Activated CD8-positive, alpha-beta memory T cell treated with anti-CD3 and anti-CD28 coated beads, Interleukin-2, amount 50 U/mL, for 24 hours (primary cell): ENCODE measurements around the gene GPR107.
A peak's percentile ranks its signal among the peaks of the same experiment; 100 is the strongest.

Experiments used
- DNase-seq: peaks from one replicate; pipeline ENCODE4 v3.0.0-alpha.2; 2020; ENCODE audit errors: extremely low read depth

GPR107 gene

DNA sequence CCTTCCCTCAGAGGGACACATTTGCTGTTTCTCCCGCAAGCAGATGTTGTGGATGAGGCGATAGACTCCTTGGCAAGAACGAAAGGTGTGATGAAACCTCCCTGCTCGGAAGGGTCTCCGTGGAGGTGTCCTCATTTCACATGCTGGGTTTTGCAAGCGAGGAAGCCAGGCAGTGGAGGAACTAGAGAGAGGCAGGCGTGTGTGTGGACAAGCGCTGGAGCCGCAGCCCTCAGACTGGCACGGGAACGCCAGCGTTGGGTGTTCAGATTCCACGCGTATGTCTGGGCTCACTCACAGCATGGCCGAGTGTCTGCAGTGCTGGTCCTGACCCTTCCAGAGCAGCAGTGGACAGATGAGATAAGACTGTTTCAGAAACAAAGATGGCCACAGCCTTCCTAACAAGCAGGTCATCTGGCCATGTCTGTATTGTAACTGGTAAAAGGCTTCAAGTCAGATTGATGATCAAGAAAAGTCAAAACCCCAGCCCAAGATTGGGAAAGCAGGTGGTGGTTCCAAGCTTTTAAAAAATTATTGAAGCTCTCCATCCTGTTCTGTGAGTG, 83.5 kb downstream of the GPR107 start:
- DNase-seq: no peak

DNA sequence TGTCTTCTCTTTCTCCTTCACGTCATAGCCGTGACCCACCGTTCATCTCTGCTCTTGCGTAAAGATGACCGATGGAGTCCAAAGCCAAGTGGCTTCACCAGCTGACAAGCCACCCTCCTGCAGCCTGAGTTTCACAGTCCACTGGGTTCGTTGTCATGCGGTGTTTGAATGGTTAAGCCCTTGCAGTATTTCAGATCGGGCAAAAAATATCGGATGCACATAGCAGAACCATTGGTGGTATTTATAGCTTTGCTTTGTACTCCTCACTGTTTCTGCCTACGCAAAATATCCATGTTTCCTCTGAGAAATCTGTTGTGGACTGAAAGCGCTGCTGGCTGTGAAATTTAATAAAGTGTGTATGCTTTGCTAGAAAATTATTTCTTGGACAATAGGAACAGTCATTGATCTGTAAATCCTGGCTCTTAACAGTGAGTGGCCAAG, 84.0 kb downstream of the GPR107 start:
- DNase-seq: no peak

DNA sequence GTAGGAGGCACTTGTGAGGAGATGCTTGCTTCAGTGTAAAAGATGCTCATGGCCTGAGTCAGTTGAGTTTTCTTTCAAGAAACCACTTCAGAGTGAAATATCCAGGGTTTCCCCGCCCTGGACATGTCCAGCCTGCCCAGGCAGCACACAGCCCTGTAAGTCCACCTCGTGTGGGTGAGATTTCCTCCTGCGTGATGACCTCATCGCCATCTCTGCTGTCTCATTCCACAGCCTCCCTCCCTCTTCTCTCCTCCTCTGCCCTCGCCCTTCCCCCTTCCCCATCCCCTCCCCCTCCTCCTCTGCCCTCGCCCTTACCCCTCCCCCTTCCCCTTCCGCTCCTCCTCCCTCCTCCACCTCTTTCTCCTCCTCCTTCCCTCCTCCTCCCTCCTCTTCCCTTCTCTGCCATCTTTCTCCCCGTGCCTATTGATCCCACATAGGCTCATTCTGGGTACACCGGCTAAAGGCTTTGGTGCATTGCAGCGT, 84.5 kb downstream of the GPR107 start:
- no peak for DNase-seq

DNA sequence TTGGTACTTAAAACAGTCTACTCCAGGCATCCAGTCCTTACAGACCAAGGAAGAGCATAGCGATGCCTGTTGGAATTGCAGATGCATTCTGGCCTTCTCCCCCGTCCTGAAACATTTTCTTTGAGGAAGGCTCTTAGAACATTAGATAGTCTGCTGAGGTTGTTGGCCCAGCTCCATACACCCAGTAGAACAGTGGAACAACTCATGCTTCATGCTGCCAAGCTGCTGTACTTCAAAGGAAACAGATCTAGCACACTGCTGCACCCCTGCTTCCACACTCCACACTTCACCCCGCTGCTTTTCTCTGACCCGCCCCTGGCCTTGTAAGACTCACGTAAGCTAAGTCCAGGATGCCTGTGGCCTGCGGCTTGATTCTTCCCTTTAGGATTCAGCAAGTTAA, 85.1 kb downstream of the GPR107 start:
- no peak for DNase-seq

GRCh38 chr9:130139251-130139650, 85.5 kb downstream of the GPR107 start:
- no peak for DNase-seq

DNA sequence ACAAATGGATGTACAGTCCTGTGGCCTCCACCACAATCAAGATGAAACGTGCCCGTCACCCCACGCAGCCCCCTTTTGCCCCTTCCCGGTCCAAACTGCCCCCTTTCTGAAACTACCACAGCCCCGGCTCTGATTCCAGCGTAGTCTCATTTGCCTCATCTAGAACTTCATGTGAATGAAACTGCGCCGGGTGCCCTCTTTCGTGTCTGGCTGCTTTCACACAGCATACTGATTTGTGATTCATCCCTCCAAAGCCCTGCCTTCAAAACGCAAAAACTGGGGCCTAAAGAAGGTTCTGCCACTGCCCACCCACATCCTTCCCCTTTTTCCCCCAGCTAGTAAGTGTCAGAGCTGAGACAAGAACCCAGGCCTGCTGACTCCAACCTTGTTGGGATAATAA, 87.0 kb downstream of the GPR107 start:
- DNase-seq: peak; percentile 29

- no peak for DNase-seq
These were observed 88.3 kb downstream of the GPR107 start for GRCh38 chr9:130142056-130142455.

- DNase-seq: no peak
These were observed 88.9 kb downstream of the GPR107 start for GRCh38 chr9:130142641-130143040.

DNA sequence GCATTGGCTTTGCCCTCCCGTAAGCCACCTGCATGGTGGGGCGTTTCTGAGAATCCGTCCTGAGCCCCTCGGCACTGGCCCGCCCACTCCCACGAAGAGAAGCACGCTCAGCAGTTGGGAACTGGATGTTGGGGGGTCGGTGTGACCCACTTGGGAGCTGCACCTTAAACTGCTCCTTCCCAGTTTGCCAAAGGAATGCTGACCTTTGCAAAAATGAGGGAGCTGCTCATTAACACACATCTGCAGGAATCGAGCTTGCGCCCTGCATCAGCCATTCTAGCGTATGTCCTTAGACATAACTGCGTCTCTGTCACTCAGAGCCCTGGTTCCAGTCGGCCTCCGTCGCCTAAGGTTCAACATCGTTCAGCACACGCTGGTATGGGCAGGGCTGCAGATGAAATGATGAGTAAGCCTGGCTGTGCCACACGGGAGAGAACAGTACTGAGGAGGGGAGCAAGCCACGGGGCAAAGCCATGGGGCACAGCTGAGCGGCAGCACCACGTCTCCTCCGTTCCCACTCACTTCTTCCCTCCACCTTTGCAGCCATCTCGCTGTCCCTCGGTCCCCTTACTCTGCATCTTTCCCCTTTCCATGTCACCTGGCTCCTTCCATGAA, 89.7 kb downstream of the GPR107 start:
- DNase-seq: no peak

DNA sequence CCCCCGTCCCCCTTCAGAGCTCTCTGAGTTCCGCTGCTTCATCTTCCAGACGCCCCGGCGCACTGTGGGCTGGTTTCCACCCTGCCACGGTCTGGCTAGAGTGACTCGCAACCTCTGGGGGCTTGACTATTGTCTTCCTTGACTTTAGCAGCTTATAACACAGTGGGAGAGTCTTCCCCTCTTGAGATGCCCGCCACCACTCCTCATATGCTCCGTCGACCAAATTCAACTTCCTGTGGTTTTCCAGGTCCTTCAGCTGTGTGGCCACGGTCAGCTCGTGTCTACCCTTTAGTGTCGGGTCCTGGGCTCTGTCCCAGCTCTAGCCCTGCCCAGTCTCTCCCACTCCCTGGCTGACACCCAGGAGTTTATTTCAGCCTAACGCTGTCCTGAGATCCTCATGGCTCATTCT, 90.3 kb downstream of the GPR107 start:
- DNase-seq: no peak

DNA sequence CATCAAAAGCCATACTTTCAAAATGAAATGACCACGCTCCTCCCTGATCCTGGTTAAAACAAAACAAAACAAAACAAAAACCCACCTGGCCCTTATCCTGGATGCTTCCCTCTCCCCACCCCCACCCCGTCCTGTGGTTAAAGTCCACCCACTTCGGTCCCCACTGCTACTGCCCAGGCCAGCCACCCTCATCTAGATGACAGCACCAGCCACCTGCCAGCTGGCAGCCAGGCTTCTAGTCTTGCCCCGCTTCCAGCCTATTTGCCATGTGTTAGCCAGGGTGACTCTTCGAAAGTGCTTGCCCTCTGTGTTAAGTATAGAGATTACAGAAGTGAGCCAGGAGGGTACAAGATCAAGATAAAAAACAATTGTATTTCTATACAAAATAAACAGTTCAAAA, 91.0 kb downstream of the GPR107 start:
- no peak for DNase-seq

GRCh38 chr9:130145658-130146057, 92.0 kb downstream of the GPR107 start:
- no peak for DNase-seq

GRCh38 chr9:130147198-130147597, 93.5 kb downstream of the GPR107 start:
- no peak for DNase-seq

- DNase-seq: no peak
These were observed 94.2 kb downstream of the GPR107 start for GRCh38 chr9:130147910-130148309.

DNA sequence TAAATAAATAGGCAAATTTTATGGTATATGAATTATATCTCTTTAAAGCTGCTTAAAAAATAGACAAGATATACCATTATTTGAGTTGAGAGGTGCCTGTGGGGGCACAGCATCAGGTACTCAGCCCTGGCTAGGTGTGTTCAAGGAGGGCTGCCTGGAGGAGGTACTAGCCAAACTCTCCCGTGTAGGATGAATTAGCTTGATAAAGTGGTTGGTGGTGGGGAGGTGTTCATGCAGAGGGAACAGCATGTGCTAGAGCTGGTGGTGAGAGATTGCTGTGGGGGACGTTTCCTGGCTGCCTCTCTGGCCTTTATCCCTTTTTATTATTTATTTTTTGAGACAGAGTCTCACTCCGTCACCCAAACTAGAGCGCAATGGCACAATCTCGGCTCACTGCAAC, 95.3 kb downstream of the GPR107 start:
- no peak for DNase-seq

DNA sequence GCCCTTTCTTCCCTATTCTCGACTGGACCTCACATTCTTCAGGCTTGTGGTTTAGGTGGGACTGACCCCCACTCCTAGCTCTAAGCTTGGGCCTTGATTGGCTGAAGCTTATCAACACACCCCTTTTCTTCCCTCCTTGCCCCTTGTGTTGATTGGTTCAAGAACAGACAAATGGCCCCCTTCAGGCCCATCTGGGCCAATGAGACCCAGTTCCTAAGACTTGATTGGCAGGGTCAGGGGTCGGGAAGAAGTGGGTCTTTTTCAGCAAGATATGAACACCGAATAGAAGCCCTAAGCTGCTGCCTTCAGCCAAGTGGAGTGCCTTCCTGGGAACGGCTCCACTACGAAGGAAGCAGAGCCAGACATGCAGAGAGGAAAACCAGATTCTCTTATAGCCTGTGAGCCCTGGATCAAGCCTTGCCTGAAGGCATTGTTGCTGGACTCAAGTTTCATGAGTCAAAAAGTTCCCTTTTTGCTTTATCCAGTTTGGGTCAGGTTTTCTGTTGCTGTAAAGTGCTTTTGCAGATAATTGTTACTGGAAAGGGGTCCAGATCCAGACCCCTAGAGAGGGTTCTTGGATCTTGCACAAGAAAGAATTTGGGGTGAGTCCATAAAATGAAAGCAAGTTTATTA, 96.1 kb downstream of the GPR107 start:
- DNase-seq: no peak

- no peak for DNase-seq
These were observed 97.2 kb downstream of the GPR107 start for GRCh38 chr9:130150779-130151382.

GRCh38 chr9:130154816-130155215, 101.1 kb downstream of the GPR107 start:
- DNase-seq: no peak

DNA sequence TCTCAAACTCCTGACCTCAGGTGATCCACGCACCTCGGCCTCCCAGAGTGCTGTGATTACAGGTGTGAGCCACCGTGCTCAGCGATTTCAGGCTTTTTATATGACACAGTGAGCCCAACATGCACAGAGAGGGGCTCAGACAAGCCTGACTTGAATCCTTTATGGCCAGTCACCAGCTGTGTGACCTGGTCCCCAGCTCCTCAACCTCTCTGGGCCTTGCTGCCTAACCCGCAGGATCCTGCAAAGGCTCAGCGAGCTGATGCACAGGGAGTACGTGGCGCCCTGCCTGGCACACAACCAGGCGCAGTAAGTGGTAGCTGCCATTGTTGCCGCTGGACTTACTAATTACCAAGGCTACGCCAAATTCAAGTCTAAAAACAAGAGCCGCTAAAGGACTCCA, 101.9 kb downstream of the GPR107 start:
- no peak for DNase-seq

DNA sequence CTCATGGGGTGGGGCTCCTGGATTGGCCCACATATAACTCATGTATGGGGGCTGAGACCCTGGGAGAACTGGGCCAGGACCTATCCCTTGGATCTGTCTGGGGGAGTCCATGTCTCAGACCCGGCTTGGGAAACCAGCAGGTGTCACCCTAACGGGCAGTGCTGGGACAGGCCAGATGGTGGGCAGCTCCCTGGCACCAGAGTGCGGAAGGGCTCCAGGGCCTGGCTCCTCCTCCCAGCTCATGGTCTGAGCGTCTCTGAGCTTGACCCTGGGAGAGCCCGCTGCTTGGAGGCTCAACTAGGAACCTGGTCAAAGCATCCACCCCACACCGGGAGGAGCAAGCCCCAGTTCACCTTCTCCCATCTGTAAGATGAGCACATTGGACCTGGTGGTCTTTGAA, 103.0 kb downstream of the GPR107 start:
- DNase-seq: no peak

DNA sequence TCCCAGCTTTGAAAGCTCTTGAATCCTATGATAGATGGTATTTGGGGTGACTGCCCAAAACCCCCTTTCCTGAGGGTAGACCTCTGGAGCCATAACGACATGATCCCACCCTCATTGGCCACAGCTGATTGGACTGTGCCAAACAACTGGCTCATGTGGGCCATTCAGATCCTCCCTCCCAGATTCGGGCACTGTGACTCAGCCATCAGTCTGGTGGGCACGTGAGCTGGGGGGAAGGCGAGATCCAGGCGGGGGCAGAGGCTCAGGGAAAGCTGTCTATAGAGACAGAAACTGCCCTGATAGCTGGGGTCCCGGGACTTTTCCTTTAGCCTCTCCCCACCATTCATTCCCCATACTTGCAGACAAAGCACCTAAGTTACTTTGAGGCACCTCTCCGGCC, 103.4 kb downstream of the GPR107 start:
- no peak for DNase-seq

- DNase-seq: no peak
These were observed 104.3 kb downstream of the GPR107 start for GRCh38 chr9:130158001-130158400.

GRCh38 chr9:130159057-130159456, 105.4 kb downstream of the GPR107 start:
- no peak for DNase-seq
